ENCODE results near the gene HOXB3.

The HOXB3 gene

GRCh38 chr17:48541577-48542113 lies 48.4 kb downstream of the HOXB3 start:
- Histone ChIP-seq H3K9me3 (ENCODE audit: insufficient read depth, low read length, severe bottlenecking) (no peaks in the 10 kb centered on the region), H3K27me3 (ENCODE audit: insufficient read depth, low read length, poor library complexity) (peaks cover 29% of the 10 kb centered on the region), H3K27ac (ENCODE audit: low read length) (no peak overlapping the region), H3K4me2 (ENCODE audit: insufficient read depth, low read length) (no peak overlapping the region), H3K4me3 (ENCODE audit: low read depth in 1 of 2, low read length in 2 of 2) (no peak overlapping the region), H4K20me1 (ENCODE audit: insufficient read depth, low read length) (no peaks in the 10 kb centered on the region), H3K36me3 (ENCODE audit: insufficient read depth, low read length) (no peaks in the 10 kb centered on the region), H3K79me2 (ENCODE audit: insufficient read depth, low read length) (no peaks in the 10 kb centered on the region), H2AFZ (ENCODE audit: low read depth, low read length) (no peak overlapping the region), H3K9ac (ENCODE audit: low read depth, low read length) (no peak overlapping the region), H3K4me1 (ENCODE audit: insufficient read depth, low read length) (no peaks in the 10 kb centered on the region)
- DNase-seq (no peak), ATAC-seq (ENCODE audit: insufficient read depth, low read depth) (no peak)
- TF ChIP-seq, protein P1, sequence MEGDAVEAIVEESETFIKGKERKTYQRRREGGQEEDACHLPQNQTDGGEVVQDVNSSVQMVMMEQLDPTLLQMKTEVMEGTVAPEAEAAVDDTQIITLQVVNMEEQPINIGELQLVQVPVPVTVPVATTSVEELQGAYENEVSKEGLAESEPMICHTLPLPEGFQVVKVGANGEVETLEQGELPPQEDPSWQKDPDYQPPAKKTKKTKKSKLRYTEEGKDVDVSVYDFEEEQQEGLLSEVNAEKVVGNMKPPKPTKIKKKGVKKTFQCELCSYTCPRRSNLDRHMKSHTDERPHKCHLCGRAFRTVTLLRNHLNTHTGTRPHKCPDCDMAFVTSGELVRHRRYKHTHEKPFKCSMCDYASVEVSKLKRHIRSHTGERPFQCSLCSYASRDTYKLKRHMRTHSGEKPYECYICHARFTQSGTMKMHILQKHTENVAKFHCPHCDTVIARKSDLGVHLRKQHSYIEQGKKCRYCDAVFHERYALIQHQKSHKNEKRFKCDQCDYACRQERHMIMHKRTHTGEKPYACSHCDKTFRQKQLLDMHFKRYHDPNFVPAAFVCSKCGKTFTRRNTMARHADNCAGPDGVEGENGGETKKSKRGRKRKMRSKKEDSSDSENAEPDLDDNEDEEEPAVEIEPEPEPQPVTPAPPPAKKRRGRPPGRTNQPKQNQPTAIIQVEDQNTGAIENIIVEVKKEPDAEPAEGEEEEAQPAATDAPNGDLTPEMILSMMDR (IDR thresholded peaks at IDR 0.05; ENCODE audit: borderline replicate concordance, extremely low read depth, low read length, poor library complexity, severe bottlenecking): no peak
- no peak for TF ChIP-seq EZH2 (IDR thresholded peaks at IDR 0.05; ENCODE audit: borderline replicate concordance, low read depth, low read length, severe bottlenecking)

- H4K20me1 ChIP-seq (ENCODE audit: insufficient read depth, low read length): no peaks in the 10 kb centered on the region
- no peak overlapping the region for H3K27ac ChIP-seq (ENCODE audit: low read length)
- H3K9ac ChIP-seq (ENCODE audit: low read depth, low read length): no peak overlapping the region
- no peaks in the 10 kb centered on the region for H3K36me3 ChIP-seq (ENCODE audit: insufficient read depth, low read length)
- H3K4me3 ChIP-seq (ENCODE audit: low read depth in 1 of 2, low read length in 2 of 2): no peak overlapping the region
- H3K27me3 ChIP-seq (ENCODE audit: insufficient read depth, low read length, poor library complexity): peaks cover 26% of the 10 kb centered on the region
- H2AFZ ChIP-seq (ENCODE audit: low read depth, low read length): no peak overlapping the region
- no peaks in the 10 kb centered on the region for H3K4me1 ChIP-seq (ENCODE audit: insufficient read depth, low read length)
- H3K79me2 ChIP-seq (ENCODE audit: insufficient read depth, low read length): no peaks in the 10 kb centered on the region
- no peak for ATAC-seq (ENCODE audit: insufficient read depth, low read depth)
- TF ChIP-seq EZH2 (IDR thresholded peaks at IDR 0.05; ENCODE audit: borderline replicate concordance, low read depth, low read length, severe bottlenecking): no peak
- TF ChIP-seq, protein P1 (IDR thresholded peaks at IDR 0.05; ENCODE audit: borderline replicate concordance, extremely low read depth, low read length, poor library complexity, severe bottlenecking): no peak
- no peaks in the 10 kb centered on the region for H3K9me3 ChIP-seq (ENCODE audit: insufficient read depth, low read length, severe bottlenecking)
- DNase-seq: no peak
- H3K4me2 ChIP-seq (ENCODE audit: insufficient read depth, low read length): no peak overlapping the region
Observed at GRCh38 chr17:48541036-48541576, 48.9 kb downstream of the HOXB3 start.

- Histone ChIP-seq H3K27ac (ENCODE audit: low read length) (no peak overlapping the region), H3K36me3 (ENCODE audit: insufficient read depth, low read length) (no peaks in the 10 kb centered on the region), H3K9ac (ENCODE audit: low read depth, low read length) (no peak overlapping the region), H3K4me2 (ENCODE audit: insufficient read depth, low read length) (no peak overlapping the region), H4K20me1 (ENCODE audit: insufficient read depth, low read length) (no peaks in the 10 kb centered on the region), H3K9me3 (ENCODE audit: insufficient read depth, low read length, severe bottlenecking) (no peaks in the 10 kb centered on the region), H3K4me3 (ENCODE audit: low read depth in 1 of 2, low read length in 2 of 2) (no peak overlapping the region), H3K79me2 (ENCODE audit: insufficient read depth, low read length) (no peaks in the 10 kb centered on the region), H3K27me3 (ENCODE audit: insufficient read depth, low read length, poor library complexity) (peaks cover 18% of the 10 kb centered on the region), H3K4me1 (ENCODE audit: insufficient read depth, low read length) (no peaks in the 10 kb centered on the region), H2AFZ (ENCODE audit: low read depth, low read length) (no peak overlapping the region)
- TF ChIP-seq, protein P1 (IDR thresholded peaks at IDR 0.05; ENCODE audit: borderline replicate concordance, extremely low read depth, low read length, poor library complexity, severe bottlenecking): no peak
- no peak for TF ChIP-seq EZH2 (IDR thresholded peaks at IDR 0.05; ENCODE audit: borderline replicate concordance, low read depth, low read length, severe bottlenecking)
- DNase-seq: no peak
- ATAC-seq (ENCODE audit: insufficient read depth, low read depth): no peak
Observed at GRCh38 chr17:48540213-48540612, 49.8 kb downstream of the HOXB3 start.

All from DND-41 (cell line).